Posterior cingulate gyrus (tissue), 11 donors: ENCODE measurements around the gene OR6N2.

ENCODE experiments used
- DNase-seq, 10 donors: peaks; one replicate each; pipeline versions ENCODE4 v3.0.0 to v3.0.0-alpha.2; 2020 to 2021; ENCODE audit warnings: mixed read lengths in 3 of 10
- intact Hi-C: fragments of 100-400 bp; cut with DNase I; formaldehyde crosslinking; loops from one replicate; pipeline ENCODE4 v1.15.1; 2023

OR6N2 gene

DNA sequence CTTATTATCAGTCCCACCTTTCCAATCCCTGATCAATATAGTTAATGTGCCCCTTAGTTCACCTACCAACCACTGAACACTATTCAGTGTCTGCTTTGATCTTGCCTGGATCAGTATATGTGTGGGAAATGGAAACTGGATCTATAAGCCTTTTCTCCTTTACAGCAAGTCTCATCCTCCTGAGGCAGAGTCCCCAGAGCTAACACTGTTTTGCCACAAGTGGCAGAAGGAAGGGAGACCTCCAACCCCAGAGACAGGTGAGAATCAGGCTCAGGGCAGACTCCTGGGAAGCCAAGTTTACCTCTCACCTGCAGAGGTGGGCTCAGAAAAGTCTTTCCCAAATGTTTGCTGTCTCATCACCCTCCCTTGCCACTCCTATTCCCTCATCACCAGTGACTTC is at the start of gene OR6N2:
Gene OR6N2 (minus strand): TSS at position 101 of the 400 bp plus-strand sequence. CDS start 3,569 bp downstream, outside the sequence.
- no peak for DNase-seq

GRCh38 chr1:158830074-158830677 is 49.2 kb upstream of the OR6N2 start:
- intact Hi-C loops: no loop called here
- DNase-seq: no peak

More for the DNA sequence above, at the start of gene OR6N2:
- intact Hi-C loops: no loop called here

GRCh38 chr1:158821723-158822122 is 40.7 kb upstream of the OR6N2 start:
- DNase-seq: no peak
- intact Hi-C loops: no loop called here

- intact Hi-C loops: no loop called here
Measured at GRCh38 chr1:158819461-158820443, 38.7 kb upstream of the OR6N2 start.

DNA sequence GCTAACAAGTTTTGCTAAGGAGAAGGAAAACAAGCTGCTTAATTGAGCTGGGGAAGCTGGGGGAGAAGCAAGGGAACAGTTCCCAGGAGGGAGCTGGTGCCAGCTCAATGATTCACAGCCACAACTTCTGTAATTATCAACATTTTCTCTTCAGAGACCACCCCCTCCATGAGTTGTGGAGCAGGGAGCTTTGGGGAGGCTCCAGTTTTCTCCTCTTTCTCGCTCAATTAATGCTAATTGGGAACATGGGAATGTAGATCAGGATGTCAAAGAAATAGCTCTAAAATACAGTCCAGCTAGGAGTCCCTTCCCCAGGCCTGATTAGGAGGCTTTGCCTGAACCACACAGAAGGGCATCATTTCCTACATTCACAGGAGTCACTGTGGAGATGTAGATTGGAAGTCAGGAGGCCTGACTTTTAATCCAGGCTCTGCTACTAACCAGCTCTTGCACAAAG is 38.0 kb upstream of the OR6N2 start:
- peak in 6 of 10 donors; percentile 15 to 82 (median 46) for DNase-seq
- intact Hi-C loops: no loop called here

More at GRCh38 chr1:158819461-158820443, 38.7 kb upstream of the OR6N2 start:
- DNase-seq: no peak

DNA sequence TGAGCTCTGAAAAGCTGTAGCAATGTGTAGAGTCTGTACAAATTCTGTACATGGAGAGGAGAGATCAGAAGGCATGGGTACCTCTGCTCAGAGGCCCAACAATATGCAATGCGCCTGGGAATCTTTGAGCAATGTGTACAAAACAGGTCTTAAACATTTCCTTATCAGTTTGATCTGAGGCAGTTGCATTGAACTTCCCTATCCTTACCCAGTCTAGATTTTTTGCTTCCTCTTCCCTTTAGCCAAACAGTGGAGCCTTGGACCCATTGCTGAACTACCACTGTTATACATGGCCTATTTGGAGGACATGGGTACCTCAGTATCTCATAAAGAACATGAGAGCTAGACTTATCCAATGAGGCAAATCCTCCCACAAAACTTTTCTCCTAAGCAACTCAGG is 37.6 kb upstream of the OR6N2 start:
- intact Hi-C loops: no loop called here
- no peak for DNase-seq

- DNase-seq: no peak
- intact Hi-C loops: no loop called here
Measured at GRCh38 chr1:158814970-158815369, 34.0 kb upstream of the OR6N2 start.

DNA sequence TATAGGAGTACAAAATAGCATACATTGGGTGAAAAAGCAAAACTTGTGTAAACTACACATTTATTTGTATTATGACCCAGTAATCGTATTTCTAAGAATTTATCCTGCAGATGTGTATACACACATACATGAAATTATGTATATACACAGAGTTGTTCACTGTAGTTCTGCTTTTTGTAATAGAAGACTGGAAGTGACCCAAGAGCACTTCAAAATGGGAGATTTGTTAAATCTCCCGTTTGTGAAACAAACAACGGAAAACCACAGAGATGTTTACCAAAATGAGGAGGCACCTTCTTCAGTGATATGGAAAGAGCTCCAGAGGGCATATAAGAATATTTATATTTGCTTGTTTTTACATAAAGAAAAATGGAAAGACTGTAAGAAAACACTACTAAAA is 32.2 kb upstream of the OR6N2 start:
- DNase-seq: no peak
- intact Hi-C loops: no loop called here

DNA sequence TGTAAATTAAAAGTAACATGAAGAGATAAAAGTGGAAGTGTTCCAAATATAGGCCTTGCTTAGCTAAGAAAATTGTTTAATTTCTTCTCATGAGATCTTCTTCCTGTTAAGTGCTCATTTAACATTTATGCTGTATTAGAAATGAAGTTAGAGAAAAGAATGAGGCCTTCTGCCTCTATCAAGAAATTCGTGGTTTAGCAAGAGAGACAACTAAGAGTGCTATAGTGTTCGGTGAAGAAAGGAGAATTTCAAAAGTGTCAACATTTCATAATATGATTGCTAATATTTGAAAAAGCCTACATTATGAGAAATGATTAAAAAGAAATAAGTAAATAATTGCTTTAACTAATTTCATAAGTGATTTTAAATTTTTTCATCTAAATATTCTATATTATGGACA is 31.3 kb upstream of the OR6N2 start:
- no peak for DNase-seq
- intact Hi-C loops: no loop called here

DNA sequence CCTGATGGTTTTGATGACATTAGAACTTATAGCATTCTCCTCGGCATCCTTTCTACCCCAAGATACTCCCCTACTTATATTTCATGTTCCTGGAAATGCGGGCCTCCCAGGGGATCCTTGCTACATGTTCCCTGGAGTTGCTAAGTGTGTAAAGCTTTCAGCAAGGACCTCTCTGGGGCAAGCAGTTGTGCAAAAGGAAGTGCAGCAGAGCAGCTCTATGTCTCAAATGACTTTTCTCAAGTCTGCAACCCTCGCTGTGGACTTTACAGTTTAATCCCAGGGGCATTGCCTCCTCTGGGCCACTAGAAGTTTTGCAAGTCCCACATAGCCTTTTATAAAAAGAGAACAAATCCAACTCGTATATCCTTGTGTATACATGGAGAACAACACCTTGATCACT is 29.3 kb upstream of the OR6N2 start:
- no peak for DNase-seq
- intact Hi-C loops: no loop called here

DNA sequence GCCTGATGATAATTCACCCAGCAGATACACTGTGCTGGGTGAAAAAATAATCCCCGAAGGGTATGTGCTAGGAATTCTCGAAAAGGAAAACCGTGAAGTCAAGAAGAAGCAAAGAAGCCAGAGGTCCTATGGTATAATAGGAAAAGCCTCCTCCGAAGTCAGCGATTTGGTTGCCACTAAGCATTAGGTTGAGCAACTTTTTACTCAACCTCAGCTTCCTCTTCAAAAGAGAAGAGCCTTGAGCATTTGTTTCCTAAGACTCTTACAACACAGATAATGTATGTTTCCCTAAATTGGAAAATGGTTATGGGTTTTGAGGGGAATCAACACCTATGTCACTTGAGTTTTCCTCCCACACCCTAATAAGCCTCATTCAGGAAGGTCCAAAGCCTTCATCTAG is 28.9 kb upstream of the OR6N2 start:
- intact Hi-C loops: no loop called here
- no peak for DNase-seq

DNA sequence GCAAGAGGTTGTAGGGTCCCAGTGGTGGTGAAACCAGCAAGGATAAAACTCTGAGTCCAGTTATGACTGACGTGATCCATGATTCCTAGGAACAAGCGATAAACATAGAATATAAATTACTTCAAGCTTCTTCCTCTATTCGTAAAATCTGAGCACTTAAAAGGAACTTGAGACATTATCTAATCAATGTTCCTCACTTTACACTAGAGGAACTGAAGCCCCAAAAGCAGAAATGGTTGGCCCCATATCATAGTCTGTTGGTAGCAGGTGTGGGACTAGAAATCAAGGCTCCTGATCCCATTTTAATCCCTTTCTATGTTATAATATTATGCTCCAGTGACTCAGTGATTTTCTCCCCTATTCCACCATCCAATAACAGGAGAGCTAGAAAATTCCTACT is 28.3 kb upstream of the OR6N2 start:
- intact Hi-C loops: no loop called here
- DNase-seq: no peak

DNA sequence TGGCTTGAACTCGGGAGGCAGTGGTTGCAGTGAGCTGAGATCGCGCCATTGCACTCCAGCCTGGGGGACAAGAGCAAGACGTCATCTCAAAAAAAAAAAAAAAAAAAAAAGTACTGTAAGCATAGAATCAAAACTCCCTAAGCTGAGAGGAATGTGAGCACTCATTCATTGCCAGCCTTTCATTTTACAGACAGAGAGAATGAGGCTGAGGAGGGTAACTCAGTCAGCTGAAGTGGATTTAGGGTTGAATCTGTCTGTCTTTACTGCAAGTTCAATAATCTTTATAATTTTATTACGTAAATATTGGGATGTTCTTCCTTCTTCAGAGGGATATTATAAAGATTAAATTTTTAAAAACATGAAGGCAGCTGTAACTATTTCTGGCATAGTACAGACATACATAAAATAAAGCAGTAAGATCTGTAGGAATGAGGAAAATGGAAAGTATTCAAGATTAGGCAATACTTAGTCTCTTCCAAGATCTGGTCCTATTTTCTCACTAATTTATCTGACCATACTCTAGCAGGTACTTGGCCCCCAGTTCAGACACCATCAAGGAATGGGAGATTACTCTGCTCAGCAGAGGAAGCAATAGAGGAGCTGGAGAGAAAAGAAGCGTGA is 26.0 kb upstream of the OR6N2 start:
- intact Hi-C loops: no loop called here
- DNase-seq: no peak

GRCh38 chr1:158803678-158804077 is 22.7 kb upstream of the OR6N2 start:
- no peak for DNase-seq
- intact Hi-C loops: no loop called here

- DNase-seq: no peak
- intact Hi-C loops: no loop called here
Measured at GRCh38 chr1:158801396-158801795, 20.4 kb upstream of the OR6N2 start.

GRCh38 chr1:158800526-158800925 is 19.5 kb upstream of the OR6N2 start:
- intact Hi-C loops: no loop called here
- no peak for DNase-seq

DNA sequence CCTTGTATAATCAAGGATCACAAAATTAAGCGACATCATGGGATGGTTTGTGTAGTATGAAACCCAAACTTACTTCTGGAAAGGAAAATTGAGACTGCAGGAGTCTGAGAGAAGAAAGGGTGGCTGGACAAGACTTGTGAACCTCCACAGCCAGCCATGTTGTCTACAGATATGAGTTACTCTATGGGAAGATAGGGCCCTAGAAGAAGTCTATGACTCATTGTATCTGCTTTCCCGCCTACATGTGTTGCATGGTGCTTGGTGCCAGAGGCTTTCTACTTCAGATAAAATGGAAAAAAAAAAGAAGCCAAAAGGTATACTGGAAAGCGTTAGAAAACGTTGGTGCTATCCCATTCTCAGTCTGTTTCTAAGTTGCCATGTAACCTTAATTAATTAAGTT is 18.7 kb upstream of the OR6N2 start:
- no peak for DNase-seq
- intact Hi-C loops: no loop called here

DNA sequence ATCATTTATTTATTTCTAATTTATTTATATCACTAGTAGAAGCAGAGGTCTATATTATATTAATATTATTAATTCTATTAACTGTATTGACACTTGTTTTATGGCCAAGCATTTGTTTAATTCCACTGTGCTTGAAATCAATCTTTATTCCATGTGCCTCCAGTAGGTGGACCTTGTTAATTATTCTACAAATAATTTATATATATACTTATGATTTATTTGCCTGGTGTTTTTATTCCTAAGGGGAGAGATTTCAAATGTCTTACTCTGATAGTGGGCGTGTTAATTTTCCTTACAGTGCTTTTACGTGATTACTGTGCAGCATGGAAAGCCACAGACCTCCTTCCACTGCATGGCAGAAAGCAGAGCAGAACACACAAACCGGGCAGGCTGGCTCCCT is 17.5 kb upstream of the OR6N2 start:
- intact Hi-C loops: no loop called here
- DNase-seq: no peak

- intact Hi-C loops: no loop called here
- no peak for DNase-seq
Measured at GRCh38 chr1:158794247-158794646, 13.2 kb upstream of the OR6N2 start.

DNA sequence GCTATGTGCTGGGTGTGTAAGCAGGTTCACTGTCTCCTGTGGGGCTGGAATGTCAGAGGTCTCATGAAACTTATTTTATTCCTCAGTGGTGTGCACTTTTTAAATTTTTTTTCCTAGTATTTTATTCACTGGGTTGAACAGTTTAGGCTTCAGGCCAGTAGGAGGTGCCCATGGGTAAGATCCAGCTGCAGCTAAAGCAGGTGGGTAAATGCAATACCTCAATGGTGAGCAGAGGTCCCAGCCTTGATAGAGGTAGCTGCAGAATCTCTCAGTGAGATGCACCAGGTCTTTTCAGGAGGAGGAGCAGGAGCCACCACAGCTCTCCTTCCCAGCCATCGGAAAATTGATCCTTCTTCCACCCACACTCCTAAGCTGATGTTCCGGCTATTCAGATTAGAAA is 12.6 kb upstream of the OR6N2 start:
- no peak for DNase-seq
- intact Hi-C loops: no loop called here
